Measurements from ENCODE around the gene MDN1.
"Not testable (repeated sequence)": the region's sequence is repeated elsewhere in the genome, so short reads cannot be mapped to it uniquely, and the experiment has no call there.

MDN1 gene

GRCh38 chr6:89649682-89650081, 169.9 kb downstream of the MDN1 start:
- no peaks in the 10 kb centered on the region for H3K9me3 ChIP-seq (ENCODE audit: insufficient read depth, low read depth, low read length)
- no peaks in the 10 kb centered on the region for H3K27me3 ChIP-seq (ENCODE audit: insufficient read depth, low read length)
- no peak overlapping the region for H3K4me3 ChIP-seq (ENCODE audit: low read length)
- H3K4me1 ChIP-seq (ENCODE audit: insufficient read depth, low read length), result no peaks in the 10 kb centered on the region
- H3K36me3 ChIP-seq (ENCODE audit: insufficient read depth, low read length), result peaks cover 97% of the 10 kb centered on the region
- H3K9ac ChIP-seq (ENCODE audit: low read depth, low read length), result no peak overlapping the region
- WGBS, result 100% methylated on average over 1 of the region's 1 CpG
- no peak overlapping the region for H3K27ac ChIP-seq (ENCODE audit: low read depth, low read length)

GRCh38 chr6:89644864-89645263, 174.7 kb downstream of the MDN1 start:
- Histone ChIP-seq H3K36me3 (ENCODE audit: insufficient read depth, low read length) (peaks cover 79% of the 10 kb centered on the region), H3K9me3 (ENCODE audit: insufficient read depth, low read depth, low read length) (no peaks in the 10 kb centered on the region), H3K27ac (ENCODE audit: low read depth, low read length) (no peak overlapping the region), H3K4me1 (ENCODE audit: insufficient read depth, low read length) (no peaks in the 10 kb centered on the region), H3K4me3 (ENCODE audit: low read length) (no peak overlapping the region), H3K9ac (ENCODE audit: low read depth, low read length) (no peak overlapping the region), H3K27me3 (ENCODE audit: insufficient read depth, low read length) (no peaks in the 10 kb centered on the region)
- 91% methylated on average over 4 of the region's 4 CpGs for WGBS

GRCh38 chr6:89643406-89643805, 176.2 kb downstream of the MDN1 start:
- Histone ChIP-seq H3K9ac (ENCODE audit: low read depth, low read length) (no peak overlapping the region), H3K36me3 (ENCODE audit: insufficient read depth, low read length) (peaks cover 64% of the 10 kb centered on the region), H3K4me3 (ENCODE audit: low read length) (no peak overlapping the region), H3K4me1 (ENCODE audit: insufficient read depth, low read length) (0 out of 2 replicates have a peak, but pooled peaks cover 6% of the 10 kb centered on the region), H3K9me3 (ENCODE audit: insufficient read depth, low read depth, low read length) (no peaks in the 10 kb centered on the region), H3K27ac (ENCODE audit: low read depth, low read length) (no peak overlapping the region), H3K27me3 (ENCODE audit: insufficient read depth, low read length) (no peaks in the 10 kb centered on the region)
- 92% methylated on average over 3 of the region's 3 CpGs for WGBS

GRCh38 chr6:89642956-89643355, 176.6 kb downstream of the MDN1 start:
- H3K36me3 ChIP-seq (ENCODE audit: insufficient read depth, low read length), result peaks cover 60% of the 10 kb centered on the region
- H3K9me3 ChIP-seq (ENCODE audit: insufficient read depth, low read depth, low read length), result no peaks in the 10 kb centered on the region
- no peak overlapping the region for H3K9ac ChIP-seq (ENCODE audit: low read depth, low read length)
- H3K4me1 ChIP-seq (ENCODE audit: insufficient read depth, low read length), result 0 out of 2 replicates have a peak, but pooled peaks cover 6% of the 10 kb centered on the region
- H3K27ac ChIP-seq (ENCODE audit: low read depth, low read length), result no peak overlapping the region
- 76% methylated on average over 3 of the region's 3 CpGs for WGBS
- H3K4me3 ChIP-seq (ENCODE audit: low read length), result no peak overlapping the region
- H3K27me3 ChIP-seq (ENCODE audit: insufficient read depth, low read length), result no peaks in the 10 kb centered on the region

- H3K9ac ChIP-seq (ENCODE audit: low read depth, low read length); H3K27me3 ChIP-seq (ENCODE audit: insufficient read depth, low read length); H3K4me1 ChIP-seq (ENCODE audit: insufficient read depth, low read length); H3K9me3 ChIP-seq (ENCODE audit: insufficient read depth, low read depth, low read length); H3K4me3 ChIP-seq (ENCODE audit: low read length); H3K27ac ChIP-seq (ENCODE audit: low read depth, low read length): not testable (repeated sequence)
- peaks cover 54% of the 10 kb centered on the region for H3K36me3 ChIP-seq (ENCODE audit: insufficient read depth, low read length)
- WGBS, result 99% methylated on average over 3 of the region's 3 CpGs
These were observed 178.0 kb downstream of the MDN1 start for GRCh38 chr6:89641581-89641980.

GRCh38 chr6:89640804-89641203, 178.8 kb downstream of the MDN1 start:
- Histone ChIP-seq H3K9ac (ENCODE audit: low read depth, low read length) (no peak overlapping the region), H3K4me3 (ENCODE audit: low read length) (no peak overlapping the region), H3K27ac (ENCODE audit: low read depth, low read length) (no peak overlapping the region), H3K36me3 (ENCODE audit: insufficient read depth, low read length) (peaks cover 53% of the 10 kb centered on the region), H3K9me3 (ENCODE audit: insufficient read depth, low read depth, low read length) (no peaks in the 10 kb centered on the region), H3K27me3 (ENCODE audit: insufficient read depth, low read length) (no peaks in the 10 kb centered on the region), H3K4me1 (ENCODE audit: insufficient read depth, low read length) (0 out of 2 replicates have a peak, but pooled peaks cover 6% of the 10 kb centered on the region)
- 85% methylated on average over 4 of the region's 4 CpGs for WGBS

- Histone ChIP-seq H3K9me3 (ENCODE audit: insufficient read depth, low read depth, low read length) (no peaks in the 10 kb centered on the region), H3K27me3 (ENCODE audit: insufficient read depth, low read length) (no peaks in the 10 kb centered on the region), H3K9ac (ENCODE audit: low read depth, low read length) (peak within 1 kb of the TSS; percentile 81), H3K36me3 (ENCODE audit: insufficient read depth, low read length) (peaks cover 37% of the 10 kb centered on the region), H3K27ac (ENCODE audit: low read depth, low read length) (peak within 1 kb of the TSS; percentile 87), H3K4me1 (ENCODE audit: insufficient read depth, low read length) (0 out of 2 replicates have a peak, but pooled peaks cover 6% of the 10 kb centered on the region), H3K4me3 (ENCODE audit: low read length) (peak within 1 kb of the TSS; percentile 89)
- 1% methylated on average over 58 of the region's 58 CpGs for WGBS
These were observed 181.0 kb downstream of the MDN1 start, which contains the start of gene LYRM2 for GRCh38 chr6:89638320-89639195. LYRM2 (minus strand) TSS chr6:89638747; CDS start chr6:89638716, 31 bp downstream.

- Histone ChIP-seq H3K4me3 (ENCODE audit: low read length) (peak overlapping the region; percentile 89), H3K4me1 (ENCODE audit: insufficient read depth, low read length) (0 out of 2 replicates have a peak, but pooled peaks cover 6% of the 10 kb centered on the region), H3K9me3 (ENCODE audit: insufficient read depth, low read depth, low read length) (no peaks in the 10 kb centered on the region), H3K36me3 (ENCODE audit: insufficient read depth, low read length) (peaks cover 31% of the 10 kb centered on the region), H3K9ac (ENCODE audit: low read depth, low read length) (peak overlapping the region; percentile 81), H3K27me3 (ENCODE audit: insufficient read depth, low read length) (no peaks in the 10 kb centered on the region), H3K27ac (ENCODE audit: low read depth, low read length) (peak overlapping the region; percentile 87; the same call in 1 of the 2 replicates)
- WGBS, result 30% methylated on average over 7 of the region's 7 CpGs
These were observed 181.7 kb downstream of the MDN1 start for GRCh38 chr6:89637960-89638319.

- 100% methylated on average over 3 of the region's 3 CpGs for WGBS
- H3K9me3 ChIP-seq (ENCODE audit: insufficient read depth, low read depth, low read length); H3K4me1 ChIP-seq (ENCODE audit: insufficient read depth, low read length); H3K27ac ChIP-seq (ENCODE audit: low read depth, low read length); H3K9ac ChIP-seq (ENCODE audit: low read depth, low read length); H3K27me3 ChIP-seq (ENCODE audit: insufficient read depth, low read length); H3K4me3 ChIP-seq (ENCODE audit: low read length): not testable (repeated sequence)
- H3K36me3 ChIP-seq (ENCODE audit: insufficient read depth, low read length), result peaks cover 21% of the 10 kb centered on the region
These were observed 183.2 kb downstream of the MDN1 start for GRCh38 chr6:89636412-89636811.

- WGBS, result 90% methylated on average over 9 of the region's 9 CpGs
- Histone ChIP-seq H3K27me3 (ENCODE audit: insufficient read depth, low read length) (no peaks in the 10 kb centered on the region), H3K36me3 (ENCODE audit: insufficient read depth, low read length) (peaks cover 3% of the 10 kb centered on the region), H3K9me3 (ENCODE audit: insufficient read depth, low read depth, low read length) (no peaks in the 10 kb centered on the region), H3K9ac (ENCODE audit: low read depth, low read length) (no peak overlapping the region), H3K4me3 (ENCODE audit: low read length) (no peak overlapping the region), H3K4me1 (ENCODE audit: insufficient read depth, low read length) (no peaks in the 10 kb centered on the region), H3K27ac (ENCODE audit: low read depth, low read length) (no peak overlapping the region)
These were observed 189.1 kb downstream of the MDN1 start for GRCh38 chr6:89630488-89630887.

GRCh38 chr6:89623749-89624148, 195.8 kb downstream of the MDN1 start:
- WGBS, result 95% methylated on average over 8 of the region's 8 CpGs
- no peak overlapping the region for H3K9ac ChIP-seq (ENCODE audit: low read depth, low read length)
- H3K4me1 ChIP-seq (ENCODE audit: insufficient read depth, low read length), result no peaks in the 10 kb centered on the region

More at GRCh38 chr6:89623749-89624148, 195.8 kb downstream of the MDN1 start:
- Histone ChIP-seq H3K36me3 (ENCODE audit: insufficient read depth, low read length) (no peaks in the 10 kb centered on the region), H3K27me3 (ENCODE audit: insufficient read depth, low read length) (no peaks in the 10 kb centered on the region), H3K9me3 (ENCODE audit: insufficient read depth, low read depth, low read length) (no peaks in the 10 kb centered on the region), H3K27ac (ENCODE audit: low read depth, low read length) (no peak overlapping the region), H3K4me3 (ENCODE audit: low read length) (no peak overlapping the region)
